ENCODE measurements around the gene REXO1. TPM values are rescaled to one million over a fixed set of nuclear protein-coding genes. Genes with fewer than 3 reads are reported as not detected.

REXO1 gene
- total RNA-seq, 1 donor from 2014 or later, result 37.9 TPM

GRCh38 chr19:1814833-1815604 lies 33.3 kb downstream of the REXO1 start:
- Mint-ChIP-seq H3K27me3 (peaks cover 5% of the 10 kb centered on the region), H3K27ac (no peak overlapping the region), H3K4me1 (ENCODE audit: unreplicated experiment) (peaks cover 8% of the 10 kb centered on the region), H3K36me3 (no peaks in the 10 kb centered on the region), H3K9me3 (no peaks in the 10 kb centered on the region), H3K4me3 (no peak overlapping the region)
- DNase-seq (ENCODE audit: extremely low spot score, unreplicated experiment), result no peak
- no peak for TF ChIP-seq CTCF (conservative IDR thresholded peaks at IDR 0.05)

GRCh38 chr19:1814391-1814790 lies 33.9 kb downstream of the REXO1 start:
- no peak overlapping the region for H3K27ac Mint-ChIP-seq
- no peaks in the 10 kb centered on the region for H3K9me3 Mint-ChIP-seq
- no peak for TF ChIP-seq CTCF (conservative IDR thresholded peaks at IDR 0.05)
- peaks cover 5% of the 10 kb centered on the region for H3K27me3 Mint-ChIP-seq
- H3K4me3 Mint-ChIP-seq, result no peak overlapping the region
- H3K36me3 Mint-ChIP-seq, result no peaks in the 10 kb centered on the region
- H3K4me1 Mint-ChIP-seq (ENCODE audit: unreplicated experiment), result peaks cover 8% of the 10 kb centered on the region
- DNase-seq (ENCODE audit: extremely low spot score, unreplicated experiment), result no peak

GRCh38 chr19:1813192-1814182 lies 34.8 kb downstream of the REXO1 start:
- H3K27ac Mint-ChIP-seq, result peak overlapping the region; percentile 90
- no peaks in the 10 kb centered on the region for H3K9me3 Mint-ChIP-seq
- TF ChIP-seq CTCF (conservative IDR thresholded peaks at IDR 0.05), result peak; percentile 6
- DNase-seq (ENCODE audit: extremely low spot score, unreplicated experiment), result no peak
- peaks cover 5% of the 10 kb centered on the region for H3K27me3 Mint-ChIP-seq
- peaks cover 8% of the 10 kb centered on the region for H3K4me1 Mint-ChIP-seq (ENCODE audit: unreplicated experiment)
- H3K4me3 Mint-ChIP-seq, result peak overlapping the region; percentile 94
- no peaks in the 10 kb centered on the region for H3K36me3 Mint-ChIP-seq

- Mint-ChIP-seq H3K36me3 (no peaks in the 10 kb centered on the region), H3K9me3 (no peaks in the 10 kb centered on the region), H3K4me1 (ENCODE audit: unreplicated experiment) (peaks cover 8% of the 10 kb centered on the region), H3K4me3 (peak overlapping the region; percentile 94), H3K27ac (peak overlapping the region; percentile 90), H3K27me3 (peaks cover 5% of the 10 kb centered on the region)
- peak; percentile 74 for TF ChIP-seq CTCF (conservative IDR thresholded peaks at IDR 0.05)
- DNase-seq (ENCODE audit: extremely low spot score, unreplicated experiment), result peak; percentile 91
Measured at GRCh38 chr19:1812426-1813191, 35.7 kb downstream of the REXO1 start.

- no peak for DNase-seq (ENCODE audit: extremely low spot score, unreplicated experiment)
- Mint-ChIP-seq H3K9me3 (no peaks in the 10 kb centered on the region), H3K4me3 (peak within 1 kb of the TSS; percentile 94), H3K4me1 (ENCODE audit: unreplicated experiment) (peaks cover 8% of the 10 kb centered on the region), H3K27me3 (peaks cover 5% of the 10 kb centered on the region), H3K36me3 (no peaks in the 10 kb centered on the region), H3K27ac (peak within 1 kb of the TSS; percentile 90)
- TF ChIP-seq CTCF (conservative IDR thresholded peaks at IDR 0.05), result peak; percentile 35
Measured at GRCh38 chr19:1811942-1812425, 36.3 kb downstream of the REXO1 start, which contains the start of gene ATP8B3. TSS of gene ATP8B3 (minus strand) at chr19:1812276. CDS start at chr19:1811736, 540 bp downstream.
